Endothelial cell (in vitro differentiated cells): ENCODE results near the gene ORMDL3. TPM values are rescaled to one million over a fixed set of nuclear protein-coding genes. Genes with fewer than 3 reads are reported as not detected.

ENCODE experiments used
- DNase-seq: peaks from one replicate; pipeline ENCODE4 v3.0.0; 2021; ENCODE audit warnings: low spot score
- H3K27ac Mint-ChIP-seq: one replicate; pipeline ENCODE4 v1.8.0; 2021; ENCODE audit warnings: mixed read lengths, inconsistent platforms; ENCODE audit not compliant: unreplicated experiment
- H3K27me3 Mint-ChIP-seq: one replicate; pipeline ENCODE4 v1.8.0; 2021; ENCODE audit warnings: mild to moderate bottlenecking, moderate library complexity, mixed read lengths, inconsistent platforms; ENCODE audit not compliant: unreplicated experiment
- H3K36me3 Mint-ChIP-seq: one replicate; pipeline ENCODE4 v1.8.0; 2021; ENCODE audit warnings: mild to moderate bottlenecking, low read depth, mixed read lengths, inconsistent platforms; ENCODE audit not compliant: unreplicated experiment
- H3K4me1 Mint-ChIP-seq: one replicate; pipeline ENCODE4 v1.8.0; 2021; ENCODE audit warnings: mild to moderate bottlenecking, mixed read lengths, inconsistent platforms; ENCODE audit not compliant: unreplicated experiment
- H3K4me3 Mint-ChIP-seq: one replicate; pipeline ENCODE4 v1.8.0; 2021; ENCODE audit warnings: mild to moderate bottlenecking, mixed read lengths, inconsistent platforms; ENCODE audit not compliant: unreplicated experiment
- H3K9me3 Mint-ChIP-seq: one replicate; pipeline ENCODE4 v1.8.0; 2021; ENCODE audit warnings: mixed read lengths, inconsistent platforms; ENCODE audit not compliant: unreplicated experiment
- total RNA-seq: library from RNA; stranded (reverse); fragmentation: NEBNext Ultra II Directional; extraction: Animal tissue kit (Norgen Biotek cat#: 25700); gene quantifications from one replicate; pipeline ENCODE4 v1.2.1, GENCODE V29; 2021; ENCODE audit not compliant: unreplicated experiment
- TF ChIP-seq, protein P1 (sequence below): fragments of 200-600 bp; sonication (generic); IDR thresholded peaks from one replicate; pipeline ENCODE4 v1.5.0; 2021; ENCODE audit warnings: antibody characterized with exemption; ENCODE audit not compliant: unreplicated experiment

Gene ORMDL3
- total RNA-seq, 1 donor from 2014 or later = 49.3 TPM

DNA sequence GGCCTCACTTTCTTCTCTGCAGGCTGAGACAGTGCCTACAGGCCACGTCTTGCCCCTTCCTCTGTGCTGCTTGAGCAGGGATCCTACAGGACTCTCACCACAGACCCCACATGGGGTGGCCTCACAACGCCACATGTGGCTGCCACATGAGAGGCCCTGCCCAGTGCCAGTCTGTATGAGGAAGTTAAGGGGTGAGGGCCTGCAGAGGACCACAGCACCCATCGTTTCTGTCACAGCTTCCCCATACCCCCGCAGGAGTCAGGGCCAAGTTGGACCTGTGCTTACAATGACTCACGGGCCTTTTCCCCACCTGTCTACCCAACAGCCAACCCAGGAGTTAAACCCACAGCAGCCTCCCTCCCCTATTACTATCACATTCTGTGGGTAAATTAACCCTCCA lies 6.1 kb downstream of the ORMDL3 start:
- Mint-ChIP-seq H3K9me3 (no peaks in the 10 kb centered on the region), H3K4me3 (no peak overlapping the region), H3K4me1 (peaks cover 21% of the 10 kb centered on the region), H3K27me3 (peaks cover 4% of the 10 kb centered on the region), H3K36me3 (peaks cover 16% of the 10 kb centered on the region), H3K27ac (no peak overlapping the region)
- no peak for DNase-seq
- TF ChIP-seq, protein P1, sequence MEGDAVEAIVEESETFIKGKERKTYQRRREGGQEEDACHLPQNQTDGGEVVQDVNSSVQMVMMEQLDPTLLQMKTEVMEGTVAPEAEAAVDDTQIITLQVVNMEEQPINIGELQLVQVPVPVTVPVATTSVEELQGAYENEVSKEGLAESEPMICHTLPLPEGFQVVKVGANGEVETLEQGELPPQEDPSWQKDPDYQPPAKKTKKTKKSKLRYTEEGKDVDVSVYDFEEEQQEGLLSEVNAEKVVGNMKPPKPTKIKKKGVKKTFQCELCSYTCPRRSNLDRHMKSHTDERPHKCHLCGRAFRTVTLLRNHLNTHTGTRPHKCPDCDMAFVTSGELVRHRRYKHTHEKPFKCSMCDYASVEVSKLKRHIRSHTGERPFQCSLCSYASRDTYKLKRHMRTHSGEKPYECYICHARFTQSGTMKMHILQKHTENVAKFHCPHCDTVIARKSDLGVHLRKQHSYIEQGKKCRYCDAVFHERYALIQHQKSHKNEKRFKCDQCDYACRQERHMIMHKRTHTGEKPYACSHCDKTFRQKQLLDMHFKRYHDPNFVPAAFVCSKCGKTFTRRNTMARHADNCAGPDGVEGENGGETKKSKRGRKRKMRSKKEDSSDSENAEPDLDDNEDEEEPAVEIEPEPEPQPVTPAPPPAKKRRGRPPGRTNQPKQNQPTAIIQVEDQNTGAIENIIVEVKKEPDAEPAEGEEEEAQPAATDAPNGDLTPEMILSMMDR = no peak

DNA sequence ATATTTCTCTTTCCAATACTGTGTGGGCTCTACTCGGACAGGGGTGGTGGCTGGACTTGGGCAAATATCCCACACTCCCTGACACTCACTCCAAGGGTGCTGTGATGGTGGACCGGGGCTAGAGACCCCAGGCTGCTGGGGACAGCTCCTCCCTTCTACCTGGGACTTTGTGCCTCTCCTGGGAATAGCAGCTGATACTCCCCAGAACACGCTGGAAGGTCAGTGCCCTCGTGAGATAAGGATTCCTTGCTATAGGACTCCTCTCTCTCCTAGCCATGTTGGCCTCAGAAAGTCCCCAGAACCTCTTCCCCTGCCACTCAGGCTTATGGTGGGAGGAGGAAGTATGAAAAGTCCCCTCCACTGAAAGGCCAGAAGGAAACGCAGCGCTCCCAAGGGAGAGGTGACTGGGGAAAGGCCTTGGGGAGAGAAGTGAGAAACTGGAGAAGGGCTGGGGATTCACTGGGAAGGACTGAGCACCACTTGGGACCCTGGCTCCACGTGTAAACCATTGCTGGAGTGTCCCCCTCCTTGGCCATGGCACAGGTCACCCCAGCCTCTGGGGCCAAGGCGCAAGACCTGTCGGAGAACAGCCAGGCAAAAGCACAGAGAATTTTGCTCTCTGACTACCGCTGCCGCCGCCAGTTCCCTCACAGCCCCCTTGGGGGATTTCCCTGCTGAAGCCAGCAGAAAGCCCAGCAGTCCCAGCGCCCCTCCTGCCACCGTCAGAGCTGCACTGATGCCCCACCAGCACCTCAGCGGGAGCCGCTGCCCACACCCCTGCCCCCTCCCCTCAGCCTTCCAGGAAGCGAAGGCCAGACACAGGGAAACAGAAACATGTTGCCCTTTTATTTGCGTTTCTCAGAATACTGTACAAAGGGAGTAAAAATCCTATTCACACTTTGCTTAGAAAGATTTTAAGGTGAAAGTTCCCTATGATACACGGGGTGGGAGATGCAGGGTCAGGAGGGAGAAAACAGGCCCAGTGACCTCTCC lies 6.9 kb downstream of the ORMDL3 start:
- Mint-ChIP-seq H3K27me3 (peaks cover 4% of the 10 kb centered on the region), H3K36me3 (peaks cover 13% of the 10 kb centered on the region)

DNA sequence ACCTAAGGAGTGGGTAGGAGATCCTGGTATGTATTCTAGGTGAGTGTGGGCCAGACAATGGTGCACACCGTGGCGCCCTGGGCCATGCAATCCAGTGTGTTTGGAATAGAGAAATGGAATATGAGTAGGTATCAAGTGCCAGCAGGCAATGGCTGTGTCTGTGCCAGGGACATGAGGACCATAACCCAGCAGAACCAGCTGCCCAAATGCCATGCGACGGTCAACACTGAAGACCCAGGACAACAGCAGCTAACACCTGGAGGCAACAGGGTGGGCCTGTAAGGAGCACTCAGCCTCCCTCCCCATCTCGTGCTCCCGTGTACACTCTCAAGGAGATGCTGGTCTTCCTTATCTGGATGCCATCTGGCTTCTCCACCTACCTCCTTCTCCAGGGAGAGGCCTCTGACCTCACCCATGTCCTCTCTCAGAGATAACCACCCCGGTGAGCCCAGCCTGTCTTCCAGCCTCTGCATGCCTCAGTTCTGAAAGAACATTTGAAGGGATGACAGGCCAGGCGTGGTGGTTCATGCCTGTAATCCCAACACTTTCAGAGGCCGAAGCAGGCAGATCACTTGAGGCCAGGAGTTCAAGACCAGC lies 8.2 kb downstream of the ORMDL3 start:
- no peak for DNase-seq
- H3K27me3 Mint-ChIP-seq = peaks cover 3% of the 10 kb centered on the region
- TF ChIP-seq, protein P1 = no peak
- peaks cover 11% of the 10 kb centered on the region for H3K4me1 Mint-ChIP-seq
- H3K4me3 Mint-ChIP-seq = no peak overlapping the region
- H3K36me3 Mint-ChIP-seq = peaks cover 11% of the 10 kb centered on the region
- no peak overlapping the region for H3K27ac Mint-ChIP-seq
- H3K9me3 Mint-ChIP-seq = no peaks in the 10 kb centered on the region

More for the DNA sequence above, 6.9 kb downstream of the ORMDL3 start:
- TF ChIP-seq, protein P1 = no peak
- H3K9me3 Mint-ChIP-seq = no peaks in the 10 kb centered on the region
- H3K4me1 Mint-ChIP-seq = peaks cover 16% of the 10 kb centered on the region
- DNase-seq = no peak
- H3K27ac Mint-ChIP-seq = no peak overlapping the region
- no peak overlapping the region for H3K4me3 Mint-ChIP-seq

DNA sequence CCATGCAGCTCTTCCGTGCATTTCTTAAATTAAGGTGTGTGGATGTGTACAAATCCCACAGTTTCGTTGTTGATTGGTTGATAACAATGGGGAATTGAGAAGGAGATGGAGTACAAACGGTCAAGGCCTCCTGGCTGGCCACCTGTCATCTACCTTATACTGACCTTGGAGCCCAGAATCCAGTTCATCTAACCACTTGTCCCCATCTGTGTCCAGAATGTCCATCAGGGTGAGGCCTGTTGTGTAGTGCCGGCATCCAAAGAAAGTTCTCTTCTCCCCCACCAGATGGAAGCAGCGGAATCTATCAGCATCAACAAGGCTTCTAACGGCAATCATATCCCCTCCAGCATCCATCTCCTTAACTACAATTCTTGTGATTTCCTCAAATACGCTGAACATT lies 10.5 kb downstream of the ORMDL3 start:
- no peak overlapping the region for H3K27ac Mint-ChIP-seq
- DNase-seq = no peak
- peaks cover 3% of the 10 kb centered on the region for H3K4me1 Mint-ChIP-seq

More for the DNA sequence above, 10.5 kb downstream of the ORMDL3 start:
- Mint-ChIP-seq H3K27me3 (peaks cover 2% of the 10 kb centered on the region), H3K36me3 (peaks cover 2% of the 10 kb centered on the region), H3K4me3 (no peak overlapping the region), H3K9me3 (no peaks in the 10 kb centered on the region)
- TF ChIP-seq, protein P1 = no peak
